SK-N-SH treated with all-trans-retinoic acid at 6 μM for 48 hours (cell line): ENCODE data around the gene ITGA3.
A peak's percentile ranks its signal among the peaks of the same experiment; 100 is the strongest.

Experiments
- ATAC-seq: fragments of 200-7000 bp; cut with Tn5 transposase; 3 replicates; pipeline ENCODE4 v1.9.1; 2020; ENCODE audit warnings: mild to moderate bottlenecking, moderate library complexity
- BACH2 ChIP-seq: fragments of 250-450 bp; sonication (Bioruptor Pico); IDR thresholded peaks from 2 replicates; pipeline ENCODE4 v1.9.0; 2021; ENCODE audit warnings: mild to moderate bottlenecking, borderline replicate concordance
- CREB5 ChIP-seq: fragments of 250-450 bp; sonication (Bioruptor Pico); IDR thresholded peaks from 2 replicates; pipeline ENCODE4 v1.5.1; 2020; ENCODE audit warnings: low read depth, mild to moderate bottlenecking, moderate library complexity
- CSDC2 ChIP-seq: fragments of 250-450 bp; sonication (Bioruptor Pico); IDR thresholded peaks from 2 replicates; pipeline ENCODE4 v1.5.0; 2020; ENCODE audit warnings: mild to moderate bottlenecking, moderate library complexity
- CSRNP3 ChIP-seq: fragments of 250-450 bp; sonication (Bioruptor Pico); IDR thresholded peaks from 2 replicates; pipeline ENCODE4 v1.5.1; 2021; ENCODE audit warnings: mild to moderate bottlenecking, moderate library complexity
- ESRRG ChIP-seq: fragments of 250-450 bp; sonication (Bioruptor Pico); IDR thresholded peaks from 2 replicates; pipeline ENCODE4 v1.6.1; 2021; ENCODE audit warnings: mild to moderate bottlenecking
- GLIS3 ChIP-seq: fragments of 250-450 bp; sonication (Bioruptor Pico); IDR thresholded peaks from 2 replicates; pipeline ENCODE4 v1.5.0; 2020; ENCODE audit warnings: mild to moderate bottlenecking, moderate library complexity
- ISL1 ChIP-seq: fragments of 250-450 bp; sonication (Bioruptor Pico); IDR thresholded peaks from 2 replicates; pipeline ENCODE4 v2.1.2; 2022; ENCODE audit warnings: mild to moderate bottlenecking, moderate library complexity
- OSR1 ChIP-seq: fragments of 250-450 bp; sonication (Bioruptor Pico); IDR thresholded peaks from 2 replicates; pipeline ENCODE4 v1.8.0; 2022; ENCODE audit warnings: moderate library complexity, mild to moderate bottlenecking, inconsistent platforms
- PATZ1 ChIP-seq: fragments of 250-450 bp; sonication (Bioruptor Pico); IDR thresholded peaks from 2 replicates; pipeline ENCODE4 v1.8.0; 2020; ENCODE audit warnings: mild to moderate bottlenecking, moderate library complexity, borderline replicate concordance
- POU6F1 ChIP-seq: fragments of 250-450 bp; sonication (Bioruptor Pico); IDR thresholded peaks from 2 replicates; pipeline ENCODE4 v1.8.0; 2021; ENCODE audit warnings: low read depth, mild to moderate bottlenecking, moderate library complexity, borderline replicate concordance
- PPARA ChIP-seq: fragments of 250-450 bp; sonication (Bioruptor Pico); IDR thresholded peaks from 2 replicates; pipeline ENCODE4 v1.5.0; 2020; ENCODE audit warnings: mild to moderate bottlenecking, borderline replicate concordance
- RARB ChIP-seq: fragments of 250-450 bp; sonication (Bioruptor Pico); IDR thresholded peaks from 2 replicates; pipeline ENCODE4 v1.8.0; 2021; ENCODE audit warnings: mild to moderate bottlenecking, moderate library complexity
- SNAI2 ChIP-seq: fragments of 250-450 bp; sonication (Bioruptor Pico); IDR thresholded peaks from 2 replicates; pipeline ENCODE4 v1.5.0; 2020; ENCODE audit warnings: mild to moderate bottlenecking, moderate library complexity
- TCF4 ChIP-seq: fragments of 250-450 bp; sonication (Bioruptor Pico); IDR thresholded peaks from 2 replicates; pipeline ENCODE4 v1.8.0; 2021; ENCODE audit warnings: mild to moderate bottlenecking, moderate library complexity, borderline replicate concordance
- TOX ChIP-seq: fragments of 250-450 bp; sonication (Bioruptor Pico); IDR thresholded peaks from 2 replicates; pipeline ENCODE4 v1.8.0; 2021; ENCODE audit warnings: mild to moderate bottlenecking, moderate library complexity, borderline replicate concordance
- TSHZ2 ChIP-seq: fragments of 250-450 bp; sonication (Bioruptor Pico); IDR thresholded peaks from 2 replicates; pipeline ENCODE4 v1.5.0; 2020; ENCODE audit warnings: mild to moderate bottlenecking, moderate library complexity
- ZC3H10 ChIP-seq: fragments of 250-450 bp; sonication (Bioruptor Pico); IDR thresholded peaks from 2 replicates; pipeline ENCODE4 v1.5.1; 2021; ENCODE audit warnings: mild to moderate bottlenecking, moderate library complexity
- ZFP30 ChIP-seq: fragments of 450-650 bp; formaldehyde crosslinking; IDR thresholded peaks from 2 replicates; pipeline ENCODE4 v1.5.0; 2022; ENCODE audit warnings: mild to moderate bottlenecking, moderate library complexity
- ZNF565 ChIP-seq: fragments of 450-650 bp; formaldehyde crosslinking; conservative IDR thresholded peaks from 2 replicates; pipeline ENCODE4 v1.5.0; 2020; ENCODE audit warnings: low read depth, mild to moderate bottlenecking, moderate library complexity

Gene ITGA3

GRCh38 chr17:50027172-50027880, 28.6 kb upstream of the ITGA3 start:
- peak; percentile 87 for ATAC-seq
- no peak for TF ChIP-seq ZC3H10
- no peak for TF ChIP-seq ISL1 (CRISPR knock-in tag)
- no peak for TF ChIP-seq TSHZ2 (CRISPR knock-in tag)
- no peak for TF ChIP-seq CSRNP3 (CRISPR knock-in tag)
- no peak for TF ChIP-seq CREB5
- TF ChIP-seq PPARA (CRISPR knock-in tag): no peak
- no peak for TF ChIP-seq RARB (CRISPR knock-in tag)
- no peak for TF ChIP-seq TCF4 (CRISPR knock-in tag)
- TF ChIP-seq ZFP30 (CRISPR knock-in tag): no peak
- no peak for TF ChIP-seq CSDC2 (CRISPR knock-in tag)
- TF ChIP-seq PATZ1 (CRISPR knock-in tag): no peak
- no peak for TF ChIP-seq ZNF565
- no peak for TF ChIP-seq OSR1 (CRISPR knock-in tag)
- TF ChIP-seq GLIS3 (CRISPR knock-in tag): no peak
- TF ChIP-seq ESRRG (CRISPR knock-in tag): no peak
- TF ChIP-seq SNAI2 (CRISPR knock-in tag): no peak
- no peak for TF ChIP-seq TOX (CRISPR knock-in tag)
- no peak for TF ChIP-seq POU6F1
- TF ChIP-seq BACH2 (CRISPR knock-in tag): no peak
- TF ChIP-seq, all 23 proteins: peak for 0

GRCh38 chr17:50027881-50028735, 27.8 kb upstream of the ITGA3 start:
- ATAC-seq: peak; percentile 64
- TF ChIP-seq ISL1 (CRISPR knock-in tag): 0 out of 2 replicates have a peak, but pooled peaks have one; percentile 12
- no peak for TF ChIP-seq PPARA (CRISPR knock-in tag)
- peak; percentile 47; the same call in 1 of the 2 replicates for TF ChIP-seq PATZ1 (CRISPR knock-in tag)
- no peak for TF ChIP-seq ESRRG (CRISPR knock-in tag)
- TF ChIP-seq ZNF565: 0 out of 2 replicates have a peak, but pooled peaks have one; percentile 25
- no peak for TF ChIP-seq POU6F1
- peak; percentile 49; the same call in 1 of the 2 replicates for TF ChIP-seq CSDC2 (CRISPR knock-in tag)
